GM21367 (cell line): ENCODE measurements around the gene LGI2.

Experiments
- ATAC-seq: cut with Tn5 transposase; IDR thresholded peaks from one replicate; pipeline ENCODE4 v1.9.1; 2021; ENCODE audit not compliant: unreplicated experiment

The LGI2 gene

GRCh38 chr4:24968278-24968677 lies 62.5 kb downstream of the LGI2 start:
- no peak for ATAC-seq

- ATAC-seq: no peak
These were observed 63.4 kb downstream of the LGI2 start for GRCh38 chr4:24967346-24967745.

GRCh38 chr4:24966076-24966475 lies 64.7 kb downstream of the LGI2 start:
- no peak for ATAC-seq

GRCh38 chr4:24965627-24966026 lies 65.1 kb downstream of the LGI2 start:
- no peak for ATAC-seq

GRCh38 chr4:24963277-24963676 lies 67.5 kb downstream of the LGI2 start:
- no peak for ATAC-seq

GRCh38 chr4:24957886-24958285 lies 72.9 kb downstream of the LGI2 start:
- no peak for ATAC-seq

- ATAC-seq: no peak
These were observed 74.0 kb downstream of the LGI2 start for GRCh38 chr4:24956763-24957162.

- no peak for ATAC-seq
These were observed 74.7 kb downstream of the LGI2 start for GRCh38 chr4:24956091-24956490.

- ATAC-seq: no peak
These were observed 78.1 kb downstream of the LGI2 start for GRCh38 chr4:24952667-24953066.

- no peak for ATAC-seq
These were observed 80.8 kb downstream of the LGI2 start for GRCh38 chr4:24949970-24950369.
